HepG2 (cell line): ENCODE data around the gene SCIN. TPM values are rescaled to one million over a fixed set of nuclear protein-coding genes. Genes with fewer than 3 reads are reported as not detected.

Source experiments
- ASH2L ChIP-seq: fragments of 300-600, 200-600 bp; sonication (generic); IDR thresholded peaks from 2 replicates; pipeline ENCODE4 v1.7.0; 2017; ENCODE audit warnings: low read depth, mild to moderate bottlenecking, moderate library complexity, mixed read lengths, low read length; ENCODE audit not compliant: insufficient read length
- HCFC1 ChIP-seq: fragments of 150-350 bp; IDR thresholded peaks from 2 replicates; pipeline ENCODE4 v1.6.1; 2014; ENCODE audit warnings: low read depth, low read length
- KLF6 ChIP-seq: IDR thresholded peaks from 2 replicates; pipeline ENCODE4 v1.8.0; 2016; ENCODE audit warnings: missing biosample characterization, missing genetic modification reagents
- MAZ ChIP-seq, 2 experiments: sonication (generic) in 1 of 2; formaldehyde crosslinking in 1 of 2; IDR thresholded peaks; 2 replicates each; pipeline versions ENCODE4 v1.5.0 to v1.6.1; 2012 to 2020; ENCODE audit warnings: low read depth in 2 of 2, mild to moderate bottlenecking in 2 of 2, borderline replicate concordance in 1 of 2, improper control_type of control experiment in 1 of 2, low read length in 1 of 2, missing genetic modification reagents in 1 of 2, moderate library complexity in 1 of 2
- NFIB ChIP-seq: sonication (generic); formaldehyde crosslinking; IDR thresholded peaks from 2 replicates; pipeline ENCODE4 v1.9.0; 2021; ENCODE audit warnings: missing genetic modification reagents, mild to moderate bottlenecking, borderline replicate concordance
- NFRKB ChIP-seq: fragments of 450-650 bp; IDR thresholded peaks from 2 replicates; pipeline ENCODE4 v1.6.1; 2017
- NKX3-1 ChIP-seq: sonication (generic); formaldehyde crosslinking; IDR thresholded peaks from 2 replicates; pipeline ENCODE4 v1.5.0; 2020; ENCODE audit warnings: missing genetic modification reagents
- PTBP1 ChIP-seq: fragments of 200-400 bp; formaldehyde crosslinking; IDR thresholded peaks from 2 replicates; pipeline ENCODE4 v1.6.1; 2018; ENCODE audit warnings: low read length, low read depth; ENCODE audit not compliant: poor library complexity, severe bottlenecking
- RARA ChIP-seq: IDR thresholded peaks from 2 replicates; pipeline ENCODE4 v1.6.1; 2016; ENCODE audit warnings: missing genetic modification reagents, missing compliant biosample characterization
- SMAD3 ChIP-seq: sonication (generic); formaldehyde crosslinking; IDR thresholded peaks from 2 replicates; pipeline ENCODE4 v1.4.0; 2020; ENCODE audit warnings: missing genetic modification reagents
- SOX6 ChIP-seq, 2 experiments: fragments of 450-650 bp in 1 of 2; sonication (generic) in 1 of 2; formaldehyde crosslinking in 1 of 2; IDR thresholded peaks; 2 replicates each; pipeline versions ENCODE4 v1.4.0 to v1.6.1; 2017 to 2020; ENCODE audit warnings: antibody characterized with exemption in 1 of 2, mild to moderate bottlenecking in 1 of 2, missing genetic modification reagents in 1 of 2
- ZBTB7A ChIP-seq: sonication (generic); formaldehyde crosslinking; IDR thresholded peaks from 2 replicates; pipeline ENCODE4 v1.8.0; 2022; ENCODE audit warnings: mild to moderate bottlenecking, missing genetic modification reagents
- ZNF205 ChIP-seq: IDR thresholded peaks from 2 replicates; pipeline ENCODE4 v1.6.1; 2018; ENCODE audit warnings: missing biosample characterization, missing genetic modification reagents
- ZNF264 ChIP-seq: sonication (generic); formaldehyde crosslinking; IDR thresholded peaks from 2 replicates; pipeline ENCODE4 v1.4.0; 2020; ENCODE audit warnings: missing genetic modification reagents
- ZNF296 ChIP-seq: sonication (generic); formaldehyde crosslinking; conservative IDR thresholded peaks from 2 replicates; pipeline ENCODE4 v1.5.0; 2020; ENCODE audit warnings: mild to moderate bottlenecking, missing genetic modification reagents
- ZNF343 ChIP-seq: sonication (generic); formaldehyde crosslinking; IDR thresholded peaks from 2 replicates; pipeline ENCODE4 v1.4.0; 2020; ENCODE audit warnings: mild to moderate bottlenecking, missing genetic modification reagents
- ZNF557 ChIP-seq: sonication (generic); formaldehyde crosslinking; IDR thresholded peaks from 2 replicates; pipeline ENCODE4 v1.4.0; 2020; ENCODE audit warnings: missing genetic modification reagents
- ZNF780A ChIP-seq: sonication (generic); formaldehyde crosslinking; IDR thresholded peaks from 2 replicates; pipeline ENCODE4 v1.8.0; 2022; ENCODE audit warnings: mild to moderate bottlenecking, missing genetic modification reagents, moderate library complexity
- ZNF792 ChIP-seq: IDR thresholded peaks from 2 replicates; pipeline ENCODE4 v1.6.1; 2016
- polyA plus RNA-seq, 8 experiments: library from polyadenylated mRNA; depleted of rRNA in 3 of 8; stranded (reverse) in 7 of 8; unstranded in 1 of 8; fragments of >200 nt; fragmentation: Illumina TruSeq in 4 of 8; extraction: Trizol in 4 of 8; gene quantifications; 2 replicates each; pipeline versions ENCODE4 v1.2.1 to v1.2.3, GENCODE V29; 2011 to 2016; ENCODE audit warnings: low read depth in 4 of 8, missing spikeins in 1 of 8, mixed read lengths in 1 of 8; ENCODE audit not compliant: insufficient read depth in 1 of 8
- total RNA-seq, 5 experiments: library from RNA; depleted of rRNA; stranded (reverse); fragments of >200 nt; fragmentation: Illumina TruSeq; extraction: Trizol; gene quantifications; 2 replicates each; pipeline ENCODE4 v1.2.3, GENCODE V29; 2016; ENCODE audit warnings: low read depth in 1 of 5
- TF ChIP-seq, protein P1 (sequence below): fragments of 450-650 bp; IDR thresholded peaks from 2 replicates; pipeline ENCODE4 v1.6.1; 2016
- TF ChIP-seq, protein P2 (sequence below): sonication (generic); formaldehyde crosslinking; IDR thresholded peaks from 2 replicates; pipeline ENCODE4 v1.4.0; 2020; ENCODE audit warnings: mild to moderate bottlenecking, missing genetic modification reagents
- TF ChIP-seq, protein P3 (sequence below), 2 experiments: fragments of 450-650 bp in 1 of 2; sonication (generic) in 1 of 2; formaldehyde crosslinking; IDR thresholded peaks; 2 replicates each; pipeline versions ENCODE4 v1.5.0 to v1.8.0; 2020 to 2022; ENCODE audit warnings: mild to moderate bottlenecking in 1 of 2, missing genetic modification reagents in 1 of 2

SCIN gene
- total and polyA plus RNA-seq, 2 of the 13 experiments (the other 11 are each of a cell fraction or from before 2014, with no cell fraction given) = not detected

DNA sequence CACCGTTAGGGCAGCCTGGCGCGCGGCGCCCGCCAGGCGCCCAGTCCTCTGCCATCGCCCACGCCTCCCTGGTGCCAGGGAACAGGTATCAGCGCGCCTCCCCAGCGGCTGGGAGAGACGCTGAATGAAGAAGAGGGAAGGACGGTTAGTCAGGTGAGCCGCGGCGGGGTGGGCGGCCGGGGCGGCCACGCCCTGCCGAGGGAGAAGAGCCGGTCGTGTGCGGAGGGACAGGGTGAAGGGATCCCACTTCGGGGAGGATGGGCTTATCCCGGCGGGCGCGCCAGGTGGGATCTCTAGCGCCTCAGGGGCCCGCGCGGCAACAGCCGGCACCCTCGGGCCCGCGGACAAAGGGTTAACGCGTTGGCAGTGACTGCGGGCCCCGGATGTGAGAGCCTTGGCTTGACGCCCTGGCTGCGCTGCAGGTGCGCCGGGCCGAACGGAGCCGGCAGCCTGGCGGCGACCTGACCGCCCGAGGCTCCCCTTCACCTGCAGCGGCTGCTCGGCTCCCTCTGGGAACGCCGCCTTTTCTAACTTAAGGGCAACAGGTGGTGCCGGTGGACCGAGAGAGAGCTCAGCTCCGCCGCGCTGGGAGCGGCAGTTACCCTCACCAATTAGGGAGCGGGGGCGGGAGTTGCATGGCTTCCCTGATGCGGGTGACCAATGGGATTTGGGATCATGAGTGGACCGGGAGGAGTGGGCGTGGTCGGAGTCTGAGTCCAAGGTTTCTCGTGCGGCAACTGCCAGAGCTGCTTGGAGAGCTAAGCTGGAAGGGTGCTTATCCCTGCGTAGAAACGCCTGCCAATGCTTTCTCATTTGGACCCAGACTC is 116.6 kb downstream of the SCIN start, which contains the start of gene ARL4A (continued):
- TF ChIP-seq ZNF205 (CRISPR knock-in tag) = peak; percentile 13
- TF ChIP-seq, protein P1, sequence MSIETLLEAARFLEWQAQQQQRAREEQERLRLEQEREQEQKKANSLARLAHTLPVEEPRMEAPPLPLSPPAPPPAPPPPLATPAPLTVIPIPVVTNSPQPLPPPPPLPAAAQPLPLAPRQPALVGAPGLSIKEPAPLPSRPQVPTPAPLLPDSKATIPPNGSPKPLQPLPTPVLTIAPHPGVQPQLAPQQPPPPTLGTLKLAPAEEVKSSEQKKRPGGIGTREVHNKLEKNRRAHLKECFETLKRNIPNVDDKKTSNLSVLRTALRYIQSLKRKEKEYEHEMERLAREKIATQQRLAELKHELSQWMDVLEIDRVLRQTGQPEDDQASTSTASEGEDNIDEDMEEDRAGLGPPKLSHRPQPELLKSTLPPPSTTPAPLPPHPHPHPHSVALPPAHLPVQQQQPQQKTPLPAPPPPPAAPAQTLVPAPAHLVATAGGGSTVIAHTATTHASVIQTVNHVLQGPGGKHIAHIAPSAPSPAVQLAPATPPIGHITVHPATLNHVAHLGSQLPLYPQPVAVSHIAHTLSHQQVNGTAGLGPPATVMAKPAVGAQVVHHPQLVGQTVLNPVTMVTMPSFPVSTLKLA = 0 out of 2 replicates have a peak, but pooled peaks have one; percentile 3
- no peak for TF ChIP-seq ZNF296
- TF ChIP-seq NKX3-1 (CRISPR knock-in tag) = no peak; the same call in 1 of the 2 replicates
- TF ChIP-seq, protein P2, sequence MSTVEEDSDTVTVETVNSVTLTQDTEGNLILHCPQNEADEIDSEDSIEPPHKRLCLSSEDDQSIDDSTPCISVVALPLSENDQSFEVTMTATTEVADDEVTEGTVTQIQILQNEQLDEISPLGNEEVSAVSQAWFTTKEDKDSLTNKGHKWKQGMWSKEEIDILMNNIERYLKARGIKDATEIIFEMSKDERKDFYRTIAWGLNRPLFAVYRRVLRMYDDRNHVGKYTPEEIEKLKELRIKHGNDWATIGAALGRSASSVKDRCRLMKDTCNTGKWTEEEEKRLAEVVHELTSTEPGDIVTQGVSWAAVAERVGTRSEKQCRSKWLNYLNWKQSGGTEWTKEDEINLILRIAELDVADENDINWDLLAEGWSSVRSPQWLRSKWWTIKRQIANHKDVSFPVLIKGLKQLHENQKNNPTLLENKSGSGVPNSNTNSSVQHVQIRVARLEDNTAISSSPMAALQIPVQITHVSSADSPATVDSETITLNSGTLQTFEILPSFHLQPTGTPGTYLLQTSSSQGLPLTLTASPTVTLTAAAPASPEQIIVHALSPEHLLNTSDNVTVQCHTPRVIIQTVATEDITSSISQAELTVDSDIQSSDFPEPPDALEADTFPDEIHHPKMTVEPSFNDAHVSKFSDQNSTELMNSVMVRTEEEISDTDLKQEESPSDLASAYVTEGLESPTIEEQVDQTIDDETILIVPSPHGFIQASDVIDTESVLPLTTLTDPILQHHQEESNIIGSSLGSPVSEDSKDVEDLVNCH (CRISPR knock-in tag) = peak; percentile 65; the same call in 1 of the 2 replicates
- no peak for TF ChIP-seq ZBTB7A (CRISPR knock-in tag)
- TF ChIP-seq NFIB = no peak
- 0 out of 2 replicates have a peak, but pooled peaks have one; percentile 30 for TF ChIP-seq ZNF264 (CRISPR knock-in tag)
- no peak for TF ChIP-seq MAZ (IDR thresholded peaks at IDR 0.05; ENCODE audit: borderline replicate concordance, low read depth, low read length)
- TF ChIP-seq MAZ (CRISPR knock-in tag; IDR thresholded peaks at IDR 0.05; ENCODE audit: low read depth) = 0 out of 2 replicates have a peak, but pooled peaks have one; percentile 9
- peak; percentile 37; the same call in 1 of the 2 replicates for TF ChIP-seq RARA (CRISPR knock-in tag)
- TF ChIP-seq PTBP1 = no peak
- TF ChIP-seq, protein P3, sequence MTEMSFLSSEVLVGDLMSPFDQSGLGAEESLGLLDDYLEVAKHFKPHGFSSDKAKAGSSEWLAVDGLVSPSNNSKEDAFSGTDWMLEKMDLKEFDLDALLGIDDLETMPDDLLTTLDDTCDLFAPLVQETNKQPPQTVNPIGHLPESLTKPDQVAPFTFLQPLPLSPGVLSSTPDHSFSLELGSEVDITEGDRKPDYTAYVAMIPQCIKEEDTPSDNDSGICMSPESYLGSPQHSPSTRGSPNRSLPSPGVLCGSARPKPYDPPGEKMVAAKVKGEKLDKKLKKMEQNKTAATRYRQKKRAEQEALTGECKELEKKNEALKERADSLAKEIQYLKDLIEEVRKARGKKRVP (CRISPR knock-in tag; IDR thresholded peaks at IDR 0.05) = peak in 1 of 2 experiments; percentile 53; a peak in 1 of 4 replicates
- TF ChIP-seq HCFC1 = no peak
- TF ChIP-seq ZNF343 (CRISPR knock-in tag) = 0 out of 2 replicates have a peak, but pooled peaks have one; percentile 57
- TF ChIP-seq NFRKB = no peak
- peak; percentile 50; the same call in 1 of the 2 replicates for TF ChIP-seq SMAD3 (CRISPR knock-in tag)
- TF ChIP-seq ZNF792 (CRISPR knock-in tag) = peak; percentile 64; the same call in 1 of the 2 replicates
- TF ChIP-seq ZNF557 (CRISPR knock-in tag) = no peak
- no peak for TF ChIP-seq SOX6 (IDR thresholded peaks at IDR 0.05)
- peak; percentile 49; the same call in 1 of the 2 replicates for TF ChIP-seq SOX6 (CRISPR knock-in tag; IDR thresholded peaks at IDR 0.05)
- TF ChIP-seq ASH2L = peak; percentile 81
- TF ChIP-seq KLF6 (CRISPR knock-in tag) = peak; percentile 54
- peak; percentile 79; the same call in 1 of the 2 replicates for TF ChIP-seq ZNF780A (CRISPR knock-in tag)
